ENCODE measurements around the gene TOM1.

GRCh38 chr22:35324762-35325161, 25.1 kb downstream of the TOM1 start:
- TF ChIP-seq CTCF (IDR thresholded peaks at IDR 0.05; ENCODE audit: poor library complexity) = no peak
- no peak for TF ChIP-seq EZH2 (IDR thresholded peaks at IDR 0.05; ENCODE audit: borderline replicate concordance)
- no peak for TF ChIP-seq EZH2phosphoT487 (IDR thresholded peaks at IDR 0.05; ENCODE audit: low read depth, severe bottlenecking, unreplicated experiment)
